GM12874 (cell line): Measurements from ENCODE around the gene COLEC12.

ENCODE experiments used
- CTCF ChIP-seq: IDR thresholded peaks from 2 replicates; pipeline ENCODE4 v1.5.1; 2011; ENCODE audit warnings: low read depth, mild to moderate bottlenecking, control low read depth, low read length, moderate library complexity; ENCODE audit not compliant: insufficient read depth

The COLEC12 gene

GRCh38 chr18:448116-448790 is 52.2 kb downstream of the COLEC12 start:
- no peak for TF ChIP-seq CTCF

- TF ChIP-seq CTCF: no peak
Observed at GRCh38 chr18:446941-447560, 53.5 kb downstream of the COLEC12 start.

- TF ChIP-seq CTCF: no peak
Observed at GRCh38 chr18:445055-445454, 55.4 kb downstream of the COLEC12 start.

GRCh38 chr18:438571-438970 is 61.9 kb downstream of the COLEC12 start:
- TF ChIP-seq CTCF: no peak

- no peak for TF ChIP-seq CTCF
Observed at GRCh38 chr18:435940-436339, 64.6 kb downstream of the COLEC12 start.

GRCh38 chr18:434410-434809 is 66.1 kb downstream of the COLEC12 start:
- TF ChIP-seq CTCF: no peak

- no peak for TF ChIP-seq CTCF
Observed at GRCh38 chr18:433960-434359, 66.5 kb downstream of the COLEC12 start.
